Measurements from ENCODE around the gene CCN5.

GRCh38 chr20:44690781-44691423 is 24.3 kb upstream of the CCN5 start:
- TF ChIP-seq CTCF (IDR thresholded peaks at IDR 0.05; ENCODE audit: insufficient read depth, low read length, poor library complexity, severe bottlenecking): no peak
- no peak for TF ChIP-seq EZH2phosphoT487 (conservative IDR thresholded peaks at IDR 0.05; ENCODE audit: low read length)
